ENCODE data around the gene FBL. TPM values are rescaled to one million over a fixed set of nuclear protein-coding genes. Genes with fewer than 3 reads are reported as not detected.
"Not testable (repeated sequence)": the region's sequence is repeated elsewhere in the genome, so short reads cannot be mapped to it uniquely, and the experiment has no call there.

Gene FBL
- total RNA-seq, 2 experiments from 2014 or later: 336 to 365 TPM

DNA sequence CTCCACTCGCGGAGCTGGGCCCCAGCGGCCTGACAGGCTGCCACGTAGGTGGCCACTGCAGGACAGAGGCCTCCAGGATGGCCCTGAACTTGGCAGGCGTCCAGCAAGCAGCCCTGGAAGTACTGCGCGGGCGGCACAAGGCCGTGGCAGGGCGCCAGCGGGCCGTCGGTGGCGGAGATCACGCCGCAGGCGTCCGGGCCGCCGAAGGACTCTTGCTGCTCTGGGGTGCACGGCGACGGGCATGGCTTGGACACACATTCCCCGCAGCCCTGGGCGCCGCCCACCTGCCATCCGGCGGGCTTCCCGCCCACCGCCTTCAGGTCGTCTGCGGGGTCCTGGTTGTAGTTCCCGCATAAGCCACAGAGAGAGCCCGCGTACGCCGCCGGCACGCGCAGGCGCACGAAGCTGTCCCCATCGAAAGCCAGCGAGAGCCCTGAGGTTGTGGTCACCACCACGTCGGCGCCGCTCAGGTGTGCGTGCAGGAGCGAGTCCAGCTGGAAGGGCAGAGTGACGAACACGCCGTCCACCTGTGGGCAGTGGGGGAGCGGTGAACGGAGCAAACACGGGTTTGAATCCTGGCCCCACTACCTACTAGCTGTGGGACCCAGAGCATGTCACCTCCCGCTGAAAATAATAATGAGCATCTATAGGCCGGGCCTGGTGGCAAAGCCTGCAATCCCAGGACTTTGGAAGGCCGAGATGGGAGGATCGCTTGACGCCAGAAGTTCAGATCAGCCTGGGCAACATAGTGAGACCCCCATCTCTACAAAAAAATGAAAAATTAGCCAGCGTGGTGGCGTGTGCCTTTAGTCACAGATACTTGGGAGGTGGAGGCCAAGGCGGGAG lies 45.7 kb upstream of the FBL start:
- H3K27ac ChIP-seq (ENCODE audit: low read depth, low read length, poor library complexity, severe bottlenecking); BruUV-seq (replicated peaks); H3K79me2 ChIP-seq (ENCODE audit: insufficient read depth, low read depth, low read length); H3K9me3 ChIP-seq (ENCODE audit: low read length); H3K4me3 ChIP-seq (ENCODE audit: low read depth, low read length, poor library complexity, severe bottlenecking); H3K4me1 ChIP-seq (ENCODE audit: insufficient read depth, low read length, poor library complexity, severe bottlenecking); H3K9me2 ChIP-seq (ENCODE audit: insufficient read depth, low read length); H4K20me1 ChIP-seq (ENCODE audit: insufficient read depth, low read length); H2AFZ ChIP-seq (ENCODE audit: low read length); DNase-seq (ENCODE audit: low spot score); CTCF ChIA-PET (ENCODE audit: unreplicated experiment); H3K36me3 ChIP-seq (ENCODE audit: insufficient read depth, low read length); H3K4me2 ChIP-seq (ENCODE audit: low read length): not testable (repeated sequence)
- POLR2A ChIA-PET: interaction anchor here (0.5 kb wide), 1 partner anchor 37 kb away, joined by 3 read pairs; no protein-coding TSS in a partner anchor
- intact Hi-C loops (cut with micrococcal nuclease; ENCODE audit: unreplicated experiment): loop anchor here (5.0 kb wide), 1 partner anchor 80 kb away; the partner anchor contains the start of gene PSMC4

DNA sequence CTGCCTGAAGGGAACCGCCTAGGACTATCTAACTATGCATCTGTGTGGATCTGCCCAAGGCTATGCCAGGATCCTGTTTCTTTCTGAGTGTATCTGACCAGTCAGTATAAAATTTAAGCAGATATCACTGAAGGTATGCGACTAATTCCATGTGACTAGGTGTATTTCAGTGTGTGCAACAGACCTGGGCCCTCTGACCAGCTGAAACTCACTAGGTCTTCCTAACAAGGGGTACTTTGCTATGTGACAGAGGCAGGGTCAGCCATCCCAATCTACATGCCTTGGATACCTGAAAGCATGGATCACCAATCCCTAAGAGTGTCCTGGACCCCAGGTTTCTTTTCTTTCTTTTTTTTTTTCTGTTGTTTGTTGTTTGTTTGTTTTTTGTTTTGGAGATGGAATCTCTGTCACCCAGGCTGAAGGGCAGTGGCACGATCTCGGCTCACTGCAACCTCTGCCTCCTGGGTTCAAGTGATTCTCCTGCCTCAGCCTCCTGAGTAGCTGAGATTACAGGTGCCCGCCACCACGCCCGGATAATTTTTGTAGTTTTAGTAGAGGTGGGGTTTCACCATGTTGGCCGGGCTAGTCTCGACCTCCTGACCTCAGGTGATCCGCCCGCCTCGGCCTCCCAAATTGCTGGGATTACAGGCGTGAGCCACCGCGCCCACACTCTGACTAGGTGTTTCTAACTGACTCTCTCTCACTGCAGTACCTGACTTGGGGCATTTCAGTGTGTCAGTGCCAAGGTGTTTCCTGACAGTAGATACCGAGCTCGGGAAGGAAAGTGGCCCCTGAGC lies 44.8 kb upstream of the FBL start:
- no peak for DNase-seq (ENCODE audit: low spot score)
- Histone ChIP-seq H3K9me3 (ENCODE audit: low read length) (no peaks in the 10 kb centered on the region), H3K79me2 (ENCODE audit: insufficient read depth, low read depth, low read length) (no peaks in the 10 kb centered on the region), H3K36me3 (ENCODE audit: insufficient read depth, low read length) (no peaks in the 10 kb centered on the region), H2AFZ (ENCODE audit: low read length) (no peak overlapping the region), H4K20me1 (ENCODE audit: insufficient read depth, low read length) (no peaks in the 10 kb centered on the region), H3K9me2 (ENCODE audit: insufficient read depth, low read length) (no peaks in the 10 kb centered on the region), H3K4me2 (ENCODE audit: low read length) (no peak overlapping the region), H3K4me3 (ENCODE audit: low read depth, low read length, poor library complexity, severe bottlenecking) (no peak overlapping the region), H3K4me1 (ENCODE audit: insufficient read depth, low read length, poor library complexity, severe bottlenecking) (no peaks in the 10 kb centered on the region), H3K27ac (ENCODE audit: low read depth, low read length, poor library complexity, severe bottlenecking) (no peak overlapping the region)
- intact Hi-C loops (cut with micrococcal nuclease; ENCODE audit: unreplicated experiment): loop anchor here (5.0 kb wide), 1 partner anchor 81 kb away; the partner anchor contains the start of gene PSMC4
- CTCF ChIA-PET (ENCODE audit: unreplicated experiment): no interaction called here
- no peak for TF ChIP-seq EZH2phosphoT487 (IDR thresholded peaks at IDR 0.05; ENCODE audit: borderline replicate concordance, low read depth, low read length)
- TF ChIP-seq, protein P1, sequence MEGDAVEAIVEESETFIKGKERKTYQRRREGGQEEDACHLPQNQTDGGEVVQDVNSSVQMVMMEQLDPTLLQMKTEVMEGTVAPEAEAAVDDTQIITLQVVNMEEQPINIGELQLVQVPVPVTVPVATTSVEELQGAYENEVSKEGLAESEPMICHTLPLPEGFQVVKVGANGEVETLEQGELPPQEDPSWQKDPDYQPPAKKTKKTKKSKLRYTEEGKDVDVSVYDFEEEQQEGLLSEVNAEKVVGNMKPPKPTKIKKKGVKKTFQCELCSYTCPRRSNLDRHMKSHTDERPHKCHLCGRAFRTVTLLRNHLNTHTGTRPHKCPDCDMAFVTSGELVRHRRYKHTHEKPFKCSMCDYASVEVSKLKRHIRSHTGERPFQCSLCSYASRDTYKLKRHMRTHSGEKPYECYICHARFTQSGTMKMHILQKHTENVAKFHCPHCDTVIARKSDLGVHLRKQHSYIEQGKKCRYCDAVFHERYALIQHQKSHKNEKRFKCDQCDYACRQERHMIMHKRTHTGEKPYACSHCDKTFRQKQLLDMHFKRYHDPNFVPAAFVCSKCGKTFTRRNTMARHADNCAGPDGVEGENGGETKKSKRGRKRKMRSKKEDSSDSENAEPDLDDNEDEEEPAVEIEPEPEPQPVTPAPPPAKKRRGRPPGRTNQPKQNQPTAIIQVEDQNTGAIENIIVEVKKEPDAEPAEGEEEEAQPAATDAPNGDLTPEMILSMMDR (conservative IDR thresholded peaks at IDR 0.05; ENCODE audit: low read length): no peak
- POLR2A ChIA-PET: interaction anchor here (0.5 kb wide), 1 partner anchor 38 kb away, joined by 3 read pairs; no protein-coding TSS in a partner anchor
- BruUV-seq (replicated peaks): no TSS peak

DNA sequence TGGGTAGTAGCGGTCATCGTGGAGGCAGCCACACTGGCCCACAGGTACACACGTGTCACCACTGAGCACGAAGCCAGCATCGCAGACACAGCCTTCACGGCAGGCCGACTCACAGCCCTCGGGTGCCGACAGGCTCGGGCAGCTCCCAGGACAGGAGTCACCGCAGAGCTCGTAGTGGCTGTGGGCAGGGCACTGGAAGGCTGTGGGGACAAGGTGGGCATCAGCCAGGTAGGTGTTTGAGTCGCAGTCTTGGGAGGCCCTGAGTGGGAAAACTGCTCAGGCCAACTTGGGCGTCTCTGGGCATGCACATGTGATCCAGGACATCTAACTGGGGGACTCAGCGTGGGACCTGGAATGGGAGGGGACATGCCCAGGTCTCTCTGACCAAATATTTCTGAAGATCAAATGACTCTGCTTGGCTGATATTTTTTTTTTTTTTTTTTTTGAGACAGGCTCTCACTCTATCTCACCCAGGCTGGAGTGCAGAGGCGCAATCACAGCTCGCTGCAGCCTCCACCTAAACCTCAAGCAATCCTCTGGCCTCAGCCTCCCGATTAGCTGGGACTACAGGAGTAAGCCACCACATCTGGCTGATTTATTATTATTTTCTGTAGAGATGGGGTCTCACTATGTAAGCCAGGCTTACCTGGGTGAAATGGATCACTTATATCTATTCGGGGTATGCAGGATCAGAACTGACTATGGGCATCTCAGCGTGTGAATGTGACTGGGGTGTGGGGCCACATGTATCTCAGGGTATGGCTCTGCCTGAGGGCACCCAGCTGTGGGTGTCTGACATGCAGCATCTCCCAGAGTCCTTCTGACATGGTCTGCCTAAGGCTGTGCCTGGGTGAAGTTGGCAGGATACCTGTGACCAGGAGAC lies 43.9 kb upstream of the FBL start:
- H3K4me1 ChIP-seq (ENCODE audit: insufficient read depth, low read length, poor library complexity, severe bottlenecking); H3K36me3 ChIP-seq (ENCODE audit: insufficient read depth, low read length); CTCF ChIA-PET (ENCODE audit: unreplicated experiment); BruUV-seq (replicated peaks); H3K9me2 ChIP-seq (ENCODE audit: insufficient read depth, low read length); H3K9me3 ChIP-seq (ENCODE audit: low read length); H3K79me2 ChIP-seq (ENCODE audit: insufficient read depth, low read depth, low read length); H3K27ac ChIP-seq (ENCODE audit: low read depth, low read length, poor library complexity, severe bottlenecking); H4K20me1 ChIP-seq (ENCODE audit: insufficient read depth, low read length); H3K4me3 ChIP-seq (ENCODE audit: low read depth, low read length, poor library complexity, severe bottlenecking); H2AFZ ChIP-seq (ENCODE audit: low read length); DNase-seq (ENCODE audit: low spot score); H3K4me2 ChIP-seq (ENCODE audit: low read length): not testable (repeated sequence)
- intact Hi-C loops (cut with micrococcal nuclease; ENCODE audit: unreplicated experiment): loop anchor here (5.0 kb wide), 1 partner anchor 82 kb away; the partner anchor contains the start of gene PSMC4
- POLR2A ChIA-PET: interaction anchor here (0.7 kb wide), 1 partner anchor 109 kb away, joined by 5 read pairs; no protein-coding TSS in a partner anchor

DNA sequence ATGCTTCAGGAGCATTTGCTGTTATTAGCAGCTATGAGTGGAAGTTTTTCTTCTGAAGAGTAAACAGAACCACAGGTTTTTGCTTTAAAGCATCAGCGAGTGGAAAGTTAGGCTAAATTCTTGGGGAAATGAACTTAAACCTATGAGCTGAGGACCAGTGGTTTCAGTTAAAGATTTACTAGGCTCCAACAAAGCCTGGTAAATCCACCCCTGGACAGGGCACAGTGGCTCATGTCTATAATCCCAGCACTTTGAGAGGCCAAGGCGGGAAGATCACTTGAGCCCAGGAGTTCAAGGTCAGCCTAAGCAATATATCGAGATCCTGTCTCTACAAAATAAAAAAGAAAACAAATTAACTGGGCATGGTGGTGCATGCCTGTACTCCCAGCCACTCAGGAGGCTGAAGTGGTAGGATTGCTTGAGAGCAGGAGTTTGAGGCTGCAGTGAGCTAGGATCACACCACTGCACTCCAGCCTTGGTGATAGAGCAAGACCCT lies 41.3 kb upstream of the FBL start:
- H2AFZ ChIP-seq (ENCODE audit: low read length); DNase-seq (ENCODE audit: low spot score); H3K9me3 ChIP-seq (ENCODE audit: low read length); BruUV-seq (replicated peaks); H3K4me1 ChIP-seq (ENCODE audit: insufficient read depth, low read length, poor library complexity, severe bottlenecking); POLR2A ChIA-PET; H3K4me2 ChIP-seq (ENCODE audit: low read length); H3K27ac ChIP-seq (ENCODE audit: low read depth, low read length, poor library complexity, severe bottlenecking); H4K20me1 ChIP-seq (ENCODE audit: insufficient read depth, low read length); H3K9me2 ChIP-seq (ENCODE audit: insufficient read depth, low read length); H3K79me2 ChIP-seq (ENCODE audit: insufficient read depth, low read depth, low read length); intact Hi-C loops (cut with micrococcal nuclease; ENCODE audit: unreplicated experiment); CTCF ChIA-PET (ENCODE audit: unreplicated experiment); H3K4me3 ChIP-seq (ENCODE audit: low read depth, low read length, poor library complexity, severe bottlenecking); H3K36me3 ChIP-seq (ENCODE audit: insufficient read depth, low read length): not testable (repeated sequence)
